ENCODE measurements around the gene HERC2. TPM values are rescaled to one million over a fixed set of nuclear protein-coding genes. Genes with fewer than 3 reads are reported as not detected.

Gene HERC2
- total and polyA plus RNA-seq, 9 of the 15 experiments (the other 6 are each of a cell fraction or from before 2014, with no cell fraction given), result 10.6 to 84.0 (median 42.6) TPM

- TF ChIP-seq POLR2AphosphoS2 (IDR thresholded peaks at IDR 0.05; ENCODE audit: low read length) (no peak), CREBBP (IDR thresholded peaks at IDR 0.05; ENCODE audit: low read depth, low read length) (no peak), MGA (IDR thresholded peaks at IDR 0.05) (peak; percentile 98), KLF10 (CRISPR knock-in tag; IDR thresholded peaks at IDR 0.05) (no peak), NFE2L1 (tag; IDR thresholded peaks at IDR 0.05; ENCODE audit: borderline replicate concordance, low read depth) (no peak), GTF2F1 (IDR thresholded peaks at IDR 0.05; ENCODE audit: low read depth, low read length) (no peak), HMGXB4 (CRISPR knock-in tag; IDR thresholded peaks at IDR 0.05) (0 out of 2 replicates have a peak, but pooled peaks have one; percentile 44), TBP (optimal IDR thresholded peaks at IDR 0.05; ENCODE audit: low read depth, low read length) (peak; percentile 17), ETV1 (tag; conservative IDR thresholded peaks at IDR 0.05; ENCODE audit: low read depth) (no peak), ERF (CRISPR knock-in tag; IDR thresholded peaks at IDR 0.05) (no peak), MAZ (CRISPR knock-in tag; conservative IDR thresholded peaks at IDR 0.05 in 1 of 2, IDR thresholded peaks at IDR 0.05 in 1 of 2) (peak in 1 of 2 experiments; percentile 79; a peak in 2 of 4 replicates), PKNOX1 (IDR thresholded peaks at IDR 0.05) (no peak), ZNF232 (CRISPR knock-in tag; IDR thresholded peaks at IDR 0.05) (no peak)
These were observed 223.0 kb downstream of the HERC2 start, which contains the start of gene OCA2 (continued) for GRCh38 chr15:28098766-28099554.
